Astrocyte of the cerebellum (primary cell): ENCODE measurements around the gene SLC38A7.

Experiments
- DNase-seq: peaks from one replicate; pipeline ENCODE4 v3.0.0-alpha.2; 2011; ENCODE audit warnings: low read depth
- H3K4me3 ChIP-seq: 2 replicates; pipeline ENCODE4 v1.5.1; 2011; ENCODE audit warnings: mild to moderate bottlenecking, low read depth, low read length, moderate library complexity
- CTCF ChIP-seq: IDR thresholded peaks from 2 replicates; pipeline ENCODE4 v1.5.1; 2012; ENCODE audit warnings: low read length, low read depth, moderate library complexity, mild to moderate bottlenecking; ENCODE audit errors: missing control alignments
- in situ Hi-C: cut with HindIII; loops from 2 replicates; pipeline ENCODE4 v1.10.0; 2017; ENCODE audit warnings: low sequenced_read_pairs

The SLC38A7 gene

GRCh38 chr16:58651965-58652348, 32.6 kb downstream of the SLC38A7 start:
- H3K4me3 ChIP-seq = no peak overlapping the region
- DNase-seq = no peak
- TF ChIP-seq CTCF = no peak
- in situ Hi-C loops = no loop called here

- no peak overlapping the region for H3K4me3 ChIP-seq
- in situ Hi-C loops = no loop called here
- no peak for DNase-seq
- TF ChIP-seq CTCF = no peak
Measured at GRCh38 chr16:58649707-58650106, 34.9 kb downstream of the SLC38A7 start.

- TF ChIP-seq CTCF = no peak
- no peak for DNase-seq
- H3K4me3 ChIP-seq = no peak overlapping the region
- in situ Hi-C loops = no loop called here
Measured at GRCh38 chr16:58647107-58647506, 37.5 kb downstream of the SLC38A7 start.

- no peak overlapping the region for H3K4me3 ChIP-seq
- in situ Hi-C loops = no loop called here
- no peak for DNase-seq
- no peak for TF ChIP-seq CTCF
Measured at GRCh38 chr16:58644765-58645487, 39.6 kb downstream of the SLC38A7 start.

GRCh38 chr16:58644108-58644507, 40.5 kb downstream of the SLC38A7 start:
- TF ChIP-seq CTCF = no peak
- in situ Hi-C loops = no loop called here
- H3K4me3 ChIP-seq = no peak overlapping the region
- no peak for DNase-seq

GRCh38 chr16:58640949-58641348, 43.6 kb downstream of the SLC38A7 start:
- in situ Hi-C loops = no loop called here
- H3K4me3 ChIP-seq = no peak overlapping the region
- DNase-seq = no peak
- TF ChIP-seq CTCF = no peak
